ENCODE results near the gene NOP56.
"Not testable (repeated sequence)": the region's sequence is repeated elsewhere in the genome, so short reads cannot be mapped to it uniquely, and the experiment has no call there.

NOP56 gene

GRCh38 chr20:2640899-2641298 is 11.5 kb upstream of the NOP56 start:
- DNase-seq, result no peak

- no peak for DNase-seq
Observed at GRCh38 chr20:2643708-2644107, 8.7 kb upstream of the NOP56 start.

- DNase-seq, result peak in 1 of 5 donors; percentile 36
Observed at GRCh38 chr20:2652724-2653555, 508 bp downstream of the NOP56 start.

GRCh38 chr20:2653556-2654383 is 1.3 kb downstream of the NOP56 start:
- DNase-seq, result no peak

GRCh38 chr20:2654384-2654822 is 2.0 kb downstream of the NOP56 start:
- no peak for DNase-seq

GRCh38 chr20:2654831-2655230 is 2.4 kb downstream of the NOP56 start:
- DNase-seq, result no peak

GRCh38 chr20:2655331-2656116 is 3.1 kb downstream of the NOP56 start:
- DNase-seq, result no peak

- DNase-seq, result no peak
Observed at GRCh38 chr20:2656471-2657117, 4.2 kb downstream of the NOP56 start.

GRCh38 chr20:2657241-2657640 is 4.8 kb downstream of the NOP56 start:
- no peak for DNase-seq

GRCh38 chr20:2657674-2658073 is 5.2 kb downstream of the NOP56 start:
- no peak for DNase-seq

- no peak for DNase-seq
Observed at GRCh38 chr20:2658414-2659354, 6.3 kb downstream of the NOP56 start.

GRCh38 chr20:2659547-2659946 is 7.1 kb downstream of the NOP56 start:
- no peak for DNase-seq

GRCh38 chr20:2663364-2663886 is 11.0 kb downstream of the NOP56 start:
- DNase-seq, result no peak

- DNase-seq, result peak; percentile 79 to 92 (median 86)
Observed at GRCh38 chr20:2663887-2664719, 11.7 kb downstream of the NOP56 start, which contains the start of gene IDH3B. Gene IDH3B (minus strand): TSS chr20:2664216. CDS start chr20:2664188, 28 bp downstream.

GRCh38 chr20:2671977-2672376 is 19.5 kb downstream of the NOP56 start:
- DNase-seq, result no peak

- no peak for DNase-seq
Observed at GRCh38 chr20:2672446-2672845, 20.0 kb downstream of the NOP56 start.

- DNase-seq, result no peak
Observed at GRCh38 chr20:2673453-2673852, 21.0 kb downstream of the NOP56 start.

GRCh38 chr20:2680046-2680445 is 27.6 kb downstream of the NOP56 start:
- DNase-seq, result no peak

GRCh38 chr20:2682040-2682439 is 29.6 kb downstream of the NOP56 start:
- DNase-seq, result not testable (repeated sequence)

GRCh38 chr20:2684817-2685216 is 32.4 kb downstream of the NOP56 start:
- not testable (repeated sequence) for DNase-seq
